Activated CD8-positive, alpha-beta T cell treated with anti-CD3 and anti-CD28 coated beads for 36 hours (primary cell): ENCODE results near the gene CCDC169. TPM values are rescaled to one million over a fixed set of nuclear protein-coding genes. Genes with fewer than 3 reads are reported as not detected.
"Not testable (repeated sequence)": the region's sequence is repeated elsewhere in the genome, so short reads cannot be mapped to it uniquely, and the experiment has no call there.

Experiments
- ATAC-seq: fragments of 200-7000 bp; cut with Tn5 transposase; one replicate; pipeline ENCODE4 v1.10.0; 2021; ENCODE audit warnings: mild to moderate bottlenecking, moderate library complexity
- CTCF ChIA-PET: fragments of 350-600 bp; sonication (Branson Sonifier 250); formaldehyde crosslinking; loops from one replicate; lab custom pipeline; 2021; ENCODE audit warnings: antibody characterized with exemption; lab: Charles Lee
- POLR2A ChIA-PET: fragments of 350-600 bp; sonication (Branson Sonifier 250); formaldehyde crosslinking; loops from one replicate; lab custom pipeline; 2021; ENCODE audit warnings: antibody characterized with exemption; lab: Charles Lee
- DNase-seq: peaks from one replicate; pipeline ENCODE4 v3.0.0-alpha.2; 2020
- H3K27ac Mint-ChIP-seq: one replicate; pipeline ENCODE4 v1.8.0; 2021; ENCODE audit warnings: mild to moderate bottlenecking, mixed read lengths
- H3K27me3 Mint-ChIP-seq: one replicate; pipeline ENCODE4 v1.8.0; 2021; ENCODE audit warnings: mixed read lengths
- H3K36me3 Mint-ChIP-seq: one replicate; pipeline ENCODE4 v1.8.0; 2021; ENCODE audit warnings: low read depth, mixed read lengths
- H3K4me1 Mint-ChIP-seq: one replicate; pipeline ENCODE4 v1.8.0; 2021; ENCODE audit warnings: low read depth, mixed read lengths
- H3K4me3 Mint-ChIP-seq: one replicate; pipeline ENCODE4 v1.8.0; 2021; ENCODE audit warnings: mild to moderate bottlenecking, moderate library complexity, mixed read lengths
- H3K9me3 Mint-ChIP-seq: one replicate; pipeline ENCODE4 v1.8.0; 2021; ENCODE audit warnings: mixed read lengths
- intact Hi-C: fragments of 100-400 bp; cut with micrococcal nuclease; formaldehyde crosslinking; loops from one replicate; pipeline ENCODE4 v1.10.0; 2022
- total RNA-seq, 2 experiments: library from RNA; stranded (reverse); gene quantifications; one replicate each; pipeline ENCODE4 v1.2.3, GENCODE V29; 2021
- TF ChIP-seq, protein P1 (sequence below): fragments of 200-600 bp; IDR thresholded peaks from one replicate; pipeline ENCODE4 v1.8.0; 2022; ENCODE audit warnings: antibody characterized with exemption, mild to moderate bottlenecking

The CCDC169 gene
- total RNA-seq, 2 experiments from 2014 or later = not detected

DNA sequence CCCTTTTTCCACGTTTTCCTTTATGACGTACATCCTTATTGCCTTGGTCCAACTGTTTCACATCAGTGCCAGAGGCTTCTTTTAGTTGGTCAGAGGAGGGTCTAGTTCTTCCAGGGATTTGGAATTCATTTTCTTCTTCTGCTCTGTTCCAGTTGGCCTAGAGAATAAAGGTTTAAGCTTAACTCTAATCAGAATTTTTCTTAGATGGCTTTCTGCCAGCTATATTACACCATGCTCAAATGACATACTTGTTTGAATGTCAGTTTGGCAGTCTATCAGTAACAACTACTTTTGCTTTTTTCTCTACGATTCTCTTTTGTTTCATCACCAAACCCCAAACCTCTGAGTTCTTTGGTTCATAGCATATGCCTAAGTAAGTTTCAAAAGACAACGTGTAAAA lies 31.7 kb upstream of the CCDC169 start:
- Mint-ChIP-seq H3K27ac (no peak overlapping the region), H3K4me3 (no peak overlapping the region), H3K36me3 (peaks cover 25% of the 10 kb centered on the region), H3K27me3 (no peaks in the 10 kb centered on the region), H3K4me1 (peaks cover 10% of the 10 kb centered on the region), H3K9me3 (no peaks in the 10 kb centered on the region)
- ATAC-seq (no peak), DNase-seq (no peak)
- POLR2A ChIA-PET = no interaction called here
- TF ChIP-seq, protein P1, sequence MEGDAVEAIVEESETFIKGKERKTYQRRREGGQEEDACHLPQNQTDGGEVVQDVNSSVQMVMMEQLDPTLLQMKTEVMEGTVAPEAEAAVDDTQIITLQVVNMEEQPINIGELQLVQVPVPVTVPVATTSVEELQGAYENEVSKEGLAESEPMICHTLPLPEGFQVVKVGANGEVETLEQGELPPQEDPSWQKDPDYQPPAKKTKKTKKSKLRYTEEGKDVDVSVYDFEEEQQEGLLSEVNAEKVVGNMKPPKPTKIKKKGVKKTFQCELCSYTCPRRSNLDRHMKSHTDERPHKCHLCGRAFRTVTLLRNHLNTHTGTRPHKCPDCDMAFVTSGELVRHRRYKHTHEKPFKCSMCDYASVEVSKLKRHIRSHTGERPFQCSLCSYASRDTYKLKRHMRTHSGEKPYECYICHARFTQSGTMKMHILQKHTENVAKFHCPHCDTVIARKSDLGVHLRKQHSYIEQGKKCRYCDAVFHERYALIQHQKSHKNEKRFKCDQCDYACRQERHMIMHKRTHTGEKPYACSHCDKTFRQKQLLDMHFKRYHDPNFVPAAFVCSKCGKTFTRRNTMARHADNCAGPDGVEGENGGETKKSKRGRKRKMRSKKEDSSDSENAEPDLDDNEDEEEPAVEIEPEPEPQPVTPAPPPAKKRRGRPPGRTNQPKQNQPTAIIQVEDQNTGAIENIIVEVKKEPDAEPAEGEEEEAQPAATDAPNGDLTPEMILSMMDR = no peak
- CTCF ChIA-PET = interaction anchor here (1.8 kb wide), 1 partner anchor 46 kb away, joined by 6 read pairs; no protein-coding TSS in a partner anchor
- intact Hi-C loops = no loop called here

DNA sequence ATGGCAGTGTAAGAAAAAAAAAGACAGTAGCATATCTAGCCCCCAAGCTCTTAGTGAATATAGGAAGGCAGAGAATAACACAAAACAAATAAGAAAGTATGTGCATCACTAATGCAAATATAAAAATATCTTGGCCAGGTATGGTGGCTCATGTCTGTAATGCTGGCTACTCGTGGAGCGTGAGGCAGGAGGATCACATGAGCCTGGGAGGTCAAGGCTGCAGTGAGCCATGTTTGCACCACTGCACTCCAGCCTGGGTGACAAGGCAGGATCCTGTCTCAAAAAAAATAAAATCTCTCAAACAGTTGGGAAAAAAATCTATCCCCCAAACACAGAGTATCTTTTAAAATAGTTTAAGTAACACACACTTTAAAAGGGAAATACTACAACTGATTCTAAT lies 31.2 kb upstream of the CCDC169 start:
- ChIA-PET CTCF (no interaction called here), POLR2A (no interaction called here)
- Mint-ChIP-seq H3K27ac (no peak overlapping the region), H3K9me3 (no peaks in the 10 kb centered on the region), H3K4me1 (peaks cover 8% of the 10 kb centered on the region), H3K27me3 (no peaks in the 10 kb centered on the region), H3K36me3 (peaks cover 26% of the 10 kb centered on the region), H3K4me3 (no peak overlapping the region)
- DNase-seq (no peak), ATAC-seq (no peak)
- intact Hi-C loops = no loop called here
- TF ChIP-seq, protein P1 = no peak

DNA sequence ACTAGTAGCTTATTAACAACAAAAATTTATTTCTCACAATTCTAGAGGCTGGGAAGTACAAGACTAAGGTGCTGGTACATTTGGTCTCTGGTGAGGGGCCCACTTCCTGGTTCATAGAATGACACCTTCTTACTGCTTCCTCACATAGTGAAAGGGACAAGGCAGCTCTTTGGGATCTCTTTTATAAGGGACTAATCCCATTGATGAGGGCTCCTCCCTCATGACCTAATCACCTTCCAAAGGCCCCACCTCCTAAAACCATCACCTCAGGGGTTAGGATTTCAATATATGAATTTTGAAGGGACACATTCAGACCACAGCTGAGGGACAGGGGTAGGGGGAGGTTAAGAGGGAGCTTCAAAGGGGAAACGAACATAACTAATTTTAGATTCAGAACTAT lies 28.3 kb upstream of the CCDC169 start:
- Mint-ChIP-seq H3K36me3 (peaks cover 26% of the 10 kb centered on the region), H3K9me3 (no peaks in the 10 kb centered on the region), H3K27ac (no peak overlapping the region), H3K27me3 (no peaks in the 10 kb centered on the region), H3K4me3 (no peak overlapping the region), H3K4me1 (no peaks in the 10 kb centered on the region)
- ATAC-seq = no peak
- POLR2A ChIA-PET = no interaction called here
- TF ChIP-seq, protein P1 = no peak
- intact Hi-C loops = no loop called here
- CTCF ChIA-PET = no interaction called here
- DNase-seq = no peak

DNA sequence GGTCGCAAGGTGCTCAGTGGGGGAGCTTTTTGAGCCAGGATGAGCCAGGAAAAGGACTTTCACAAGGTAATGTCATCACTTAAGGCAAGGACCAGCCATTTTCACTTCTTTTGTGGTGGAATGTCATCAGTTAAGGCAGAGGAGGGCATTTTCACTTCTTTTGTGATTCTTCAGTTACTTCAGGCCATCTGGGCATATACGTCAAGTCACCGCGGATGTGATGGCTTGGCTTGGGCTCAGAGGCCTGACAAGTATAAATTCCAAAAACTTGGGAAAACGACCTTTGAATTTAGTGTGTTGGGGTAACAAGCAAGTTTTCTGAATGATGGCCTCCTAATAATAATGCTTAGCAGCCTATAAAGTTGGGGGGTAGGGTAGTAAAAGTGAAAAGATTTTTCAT lies 27.3 kb upstream of the CCDC169 start:
- POLR2A ChIA-PET, H3K27me3 Mint-ChIP-seq, H3K4me3 Mint-ChIP-seq, H3K9me3 Mint-ChIP-seq, intact Hi-C loops, DNase-seq, ATAC-seq, H3K4me1 Mint-ChIP-seq, H3K27ac Mint-ChIP-seq, CTCF ChIA-PET: not testable (repeated sequence)
- peaks cover 19% of the 10 kb centered on the region for H3K36me3 Mint-ChIP-seq

DNA sequence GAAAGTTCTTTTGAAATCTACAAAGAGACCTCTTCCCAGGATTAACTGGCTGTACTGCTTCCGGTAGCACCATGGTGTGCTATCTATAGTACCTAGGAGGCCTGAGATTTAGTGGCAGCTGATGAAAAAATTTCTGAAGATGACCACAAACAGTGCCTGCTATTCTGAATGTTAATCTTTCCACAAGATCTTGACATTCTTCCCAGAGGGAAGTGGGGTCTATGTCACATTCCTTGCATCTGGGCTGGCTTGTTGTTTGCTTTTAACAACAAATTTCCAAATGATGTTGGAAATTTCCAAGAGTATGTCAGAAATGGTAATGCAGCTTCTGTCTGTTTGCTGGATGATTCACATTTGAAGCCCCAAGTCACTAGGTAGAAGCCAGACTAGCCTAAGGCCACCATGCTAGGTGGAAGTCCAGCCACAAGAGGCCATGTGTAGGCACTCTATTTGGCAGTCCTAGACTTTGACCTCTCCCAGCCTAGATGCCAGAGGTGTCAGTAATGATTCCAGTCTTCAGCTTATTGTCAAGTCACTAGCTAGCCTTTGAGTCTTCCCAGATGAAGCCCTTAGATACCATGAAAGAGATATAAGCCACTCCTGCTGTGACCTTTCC lies 26.4 kb upstream of the CCDC169 start:
- no peak for ATAC-seq
- H3K4me3 Mint-ChIP-seq = no peak overlapping the region
- no peak overlapping the region for H3K27ac Mint-ChIP-seq
- intact Hi-C loops = no loop called here
- ChIA-PET POLR2A (no interaction called here), CTCF (no interaction called here)
- no peaks in the 10 kb centered on the region for H3K9me3 Mint-ChIP-seq
- no peak for DNase-seq
- H3K36me3 Mint-ChIP-seq = peaks cover 16% of the 10 kb centered on the region
- H3K27me3 Mint-ChIP-seq = no peaks in the 10 kb centered on the region
- H3K4me1 Mint-ChIP-seq = no peaks in the 10 kb centered on the region
- TF ChIP-seq, protein P1 = no peak
